GM10266 (cell line): ENCODE data around the gene SNRK.

Experiments used
- DNase-seq: peaks from one replicate; pipeline ENCODE4 v3.0.0; 2012; ENCODE audit errors: extremely low spot score
- CTCF ChIP-seq: IDR thresholded peaks from 2 replicates; pipeline ENCODE4 v1.5.1; 2012; ENCODE audit warnings: mild to moderate bottlenecking, low read depth; ENCODE audit not compliant: control insufficient read depth, insufficient read depth; ENCODE audit errors: missing control alignments

The SNRK gene

GRCh38 chr3:43290956-43291355 lies 4.6 kb downstream of the SNRK start:
- no peak for TF ChIP-seq CTCF
- no peak for DNase-seq

GRCh38 chr3:43291546-43291945 lies 5.2 kb downstream of the SNRK start:
- no peak for DNase-seq
- no peak for TF ChIP-seq CTCF

- TF ChIP-seq CTCF: no peak
- DNase-seq: no peak
Measured at GRCh38 chr3:43294975-43295374, 8.6 kb downstream of the SNRK start.

- no peak for DNase-seq
- no peak for TF ChIP-seq CTCF
Measured at GRCh38 chr3:43296565-43296964, 10.2 kb downstream of the SNRK start.

- no peak for TF ChIP-seq CTCF
Measured at GRCh38 chr3:43298292-43298691, 12.0 kb downstream of the SNRK start.

GRCh38 chr3:43298761-43299160 lies 12.4 kb downstream of the SNRK start:
- no peak for TF ChIP-seq CTCF
- DNase-seq: no peak

More at GRCh38 chr3:43298292-43298691, 12.0 kb downstream of the SNRK start:
- DNase-seq: no peak

GRCh38 chr3:43302116-43302880 lies 16.0 kb downstream of the SNRK start:
- TF ChIP-seq CTCF: no peak
- DNase-seq: no peak
